Stimulated activated CD8-positive, alpha-beta memory T cell treated with anti-CD3 and anti-CD28 coated beads, Interleukin-2, amount 100 ng/mL, for 48 hours (primary cell): ENCODE data around the gene HCST.
"Not testable (repeated sequence)": the region's sequence is repeated elsewhere in the genome, so short reads cannot be mapped to it uniquely, and the experiment has no call there.

Experiments used
- DNase-seq, 2 donors: peaks; one replicate each; pipeline ENCODE4 v3.0.0-alpha.2; 2020; ENCODE audit warnings: low read depth in 2 of 2

HCST gene

DNA sequence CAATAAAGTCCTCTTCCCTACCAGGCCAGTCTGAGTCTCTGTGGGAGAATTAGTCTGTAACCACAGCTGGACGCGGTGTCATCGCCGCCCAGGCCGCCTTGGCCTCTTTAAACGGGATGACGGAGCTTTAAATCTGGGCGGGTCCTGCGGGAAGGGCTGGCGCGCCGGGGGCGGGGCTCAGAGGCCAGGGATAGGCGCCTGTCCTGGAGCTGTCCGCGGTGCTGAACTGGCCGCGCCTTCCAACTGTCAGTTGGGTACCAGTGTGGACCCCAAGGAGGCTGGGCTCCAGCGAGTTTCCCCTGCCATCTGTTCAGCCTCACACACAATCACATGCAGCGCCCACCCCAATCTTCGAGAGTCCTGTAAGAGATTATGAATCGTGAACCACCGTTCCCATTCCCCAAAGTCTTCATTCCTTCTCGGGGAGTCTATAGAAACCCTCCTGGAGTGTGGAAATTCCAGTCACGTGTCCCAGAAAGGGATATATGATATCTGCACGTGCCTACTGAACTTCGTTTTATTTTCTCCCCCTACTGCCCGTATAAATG, 22.5 kb upstream of the HCST start:
- peak; percentile 79 to 86 for DNase-seq

- DNase-seq = no peak
Observed at GRCh38 chr19:35882114-35882832, 20.1 kb upstream of the HCST start.

DNA sequence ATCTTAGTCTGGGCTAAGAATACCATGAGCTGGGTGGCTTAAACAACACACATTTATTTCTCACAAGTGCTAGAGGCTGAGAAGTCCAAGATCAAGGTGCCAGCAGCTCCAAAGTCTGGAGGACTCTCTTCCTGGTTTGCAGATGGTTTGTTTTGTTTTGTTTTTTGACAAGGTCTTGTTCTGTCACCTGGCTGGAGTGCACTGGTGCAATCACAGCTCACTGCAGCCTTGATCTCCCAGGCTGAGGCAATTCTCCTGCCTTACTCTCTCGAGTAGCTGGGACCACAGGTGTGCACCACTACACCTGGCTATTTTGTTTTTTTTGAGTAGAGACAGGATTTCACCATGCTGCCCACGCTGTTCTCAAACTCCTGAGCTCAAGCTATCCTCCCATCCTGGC, 18.4 kb upstream of the HCST start:
- DNase-seq = no peak

- DNase-seq = no peak
Observed at GRCh38 chr19:35885225-35885738, 17.0 kb upstream of the HCST start.

GRCh38 chr19:35885904-35886303, 16.4 kb upstream of the HCST start:
- no peak for DNase-seq

- DNase-seq = no peak
Observed at GRCh38 chr19:35887197-35887596, 15.1 kb upstream of the HCST start.

GRCh38 chr19:35888398-35888797, 13.9 kb upstream of the HCST start:
- no peak for DNase-seq

- no peak for DNase-seq
Observed at GRCh38 chr19:35889370-35890112, 12.8 kb upstream of the HCST start.

GRCh38 chr19:35890113-35890650, 12.1 kb upstream of the HCST start:
- DNase-seq = no peak

GRCh38 chr19:35891819-35892218, 10.5 kb upstream of the HCST start:
- DNase-seq = not testable (repeated sequence)

- DNase-seq = no peak
Observed at GRCh38 chr19:35894342-35894741, 8.0 kb upstream of the HCST start.

GRCh38 chr19:35895911-35896642, 6.3 kb upstream of the HCST start:
- no peak for DNase-seq

GRCh38 chr19:35896643-35897040, 5.7 kb upstream of the HCST start:
- DNase-seq = no peak

GRCh38 chr19:35897706-35898451, 4.5 kb upstream of the HCST start:
- DNase-seq = no peak

DNA sequence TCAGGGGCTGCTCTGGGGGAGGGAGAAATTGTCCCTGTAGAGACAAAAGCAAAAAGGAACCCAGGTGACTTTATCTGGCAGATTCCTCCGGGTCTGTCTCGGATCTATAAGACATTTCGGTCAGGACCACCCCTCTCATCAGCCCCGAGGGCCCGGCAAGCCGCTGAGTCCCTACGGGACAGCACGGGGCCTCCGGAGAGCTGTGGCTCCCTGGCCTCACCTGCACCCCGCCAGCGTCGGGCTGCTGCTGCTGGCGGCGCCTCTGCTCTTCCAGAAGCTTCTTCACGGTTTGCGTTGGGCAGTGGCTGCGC, 3.9 kb upstream of the HCST start:
- no peak for DNase-seq

GRCh38 chr19:35899547-35900214, 2.6 kb upstream of the HCST start:
- DNase-seq = peak; percentile 84 to 86

GRCh38 chr19:35901055-35901644, 1.2 kb upstream of the HCST start:
- no peak for DNase-seq

DNA sequence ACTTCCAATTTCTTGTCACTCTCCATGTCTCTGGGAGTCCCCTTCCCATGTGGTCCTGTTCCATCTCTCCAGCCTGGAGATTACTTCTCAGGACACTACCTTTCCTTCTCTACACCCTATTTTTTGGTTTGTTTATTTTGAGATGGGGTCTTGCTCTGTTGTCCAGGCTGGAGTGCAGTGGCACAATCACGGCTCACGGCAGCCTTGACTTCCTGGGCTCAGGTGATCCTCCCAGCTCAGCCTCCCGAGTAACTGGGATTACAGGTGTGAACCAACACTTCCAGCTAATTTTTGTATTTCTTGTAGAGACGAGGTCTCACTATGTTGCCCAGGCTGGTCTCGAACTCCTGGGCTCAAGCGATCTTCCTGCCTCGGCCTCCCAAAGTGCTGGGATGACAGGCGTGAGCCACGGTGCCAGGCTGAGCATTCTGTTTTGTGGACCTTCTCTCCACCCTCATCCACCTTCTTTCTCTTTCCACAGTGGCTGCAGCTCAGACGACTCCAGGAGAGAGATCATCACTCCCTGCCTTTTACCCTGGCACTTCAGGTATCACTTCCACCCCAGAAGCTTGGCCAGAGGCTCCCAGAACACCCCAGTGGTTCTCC, 644 bp downstream of the HCST start:
- DNase-seq = no peak

DNA sequence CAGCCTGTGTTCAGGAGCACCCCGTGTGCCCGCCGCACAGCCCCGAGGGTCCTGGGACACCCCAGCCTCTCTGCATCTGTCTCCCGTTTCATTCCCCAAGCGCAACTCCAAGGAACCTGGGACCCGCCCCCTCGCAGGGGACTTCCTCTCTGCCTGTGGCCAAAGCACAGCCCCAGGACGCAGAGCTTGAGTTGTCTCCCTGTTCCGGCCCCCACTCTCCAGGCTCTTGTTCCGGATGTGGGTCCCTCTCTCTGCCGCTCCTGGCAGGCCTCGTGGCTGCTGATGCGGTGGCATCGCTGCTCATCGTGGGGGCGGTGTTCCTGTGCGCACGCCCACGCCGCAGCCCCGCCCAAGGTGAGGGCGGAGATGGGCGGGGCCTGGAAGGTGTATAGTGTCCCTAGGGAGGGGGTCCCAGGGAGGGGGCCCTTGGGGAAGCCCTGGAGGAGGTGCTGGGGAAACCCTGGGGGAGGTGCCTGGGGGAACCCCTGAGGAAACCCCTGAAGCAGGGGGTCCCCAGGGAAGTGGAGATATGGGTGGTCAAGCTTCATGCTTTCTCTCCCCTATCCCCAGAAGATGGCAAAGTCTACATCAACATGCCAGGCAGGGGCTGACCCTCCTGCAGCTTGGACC, 1.3 kb downstream of the HCST start:
- peak; percentile 82 to 88 for DNase-seq
